Keratinocyte (primary cell): Measurements from ENCODE around the gene CACNA1S. TPM values are rescaled to one million over a fixed set of nuclear protein-coding genes. Genes with fewer than 3 reads are reported as not detected.

Experiments used
- DNase-seq: peaks from one replicate; pipeline ENCODE4 v3.0.0-alpha.2; 2011; ENCODE audit warnings: low read depth, missing footprints, low spot score
- FAIRE-seq: peaks from 2 replicates; lab custom pipeline; 2011; peaks lifted over from hg19 to GRCh38; lab: Jason Lieb, UNC
- H2AFZ ChIP-seq: 2 replicates; pipeline ENCODE4 v1.6.0; 2012; ENCODE audit warnings: low read length, control low read depth, inconsistent platforms; ENCODE audit not compliant: control insufficient read depth
- H3K27ac ChIP-seq: 2 replicates; pipeline ENCODE4 v1.5.1; 2011; ENCODE audit warnings: low read length; ENCODE audit not compliant: control insufficient read depth, insufficient read depth
- H3K27me3 ChIP-seq: 3 replicates; pipeline ENCODE4 v1.6.0; 2011; ENCODE audit warnings: low read length; ENCODE audit not compliant: control insufficient read depth, insufficient read depth; ENCODE audit errors: extremely low read depth
- H3K36me3 ChIP-seq, 2 experiments: 2 replicates in 1 of 2; 3 replicates in 1 of 2; pipeline ENCODE4 v1.5.1; 2011; ENCODE audit warnings: low read length in 2 of 2, mild to moderate bottlenecking in 1 of 2; ENCODE audit not compliant: control insufficient read depth in 2 of 2, insufficient read depth in 2 of 2; ENCODE audit errors: extremely low read depth in 1 of 2
- H3K4me1 ChIP-seq: 3 replicates; pipeline ENCODE4 v1.5.1; 2011; ENCODE audit warnings: low read length; ENCODE audit not compliant: control insufficient read depth, insufficient read depth; ENCODE audit errors: extremely low read depth
- H3K4me2 ChIP-seq: 3 replicates; pipeline ENCODE4 v1.6.0; 2011; ENCODE audit warnings: low read depth, low read length; ENCODE audit not compliant: control insufficient read depth, insufficient read depth; ENCODE audit errors: extremely low read depth
- H3K4me3 ChIP-seq, 3 experiments: fragments of 200-600 bp in 1 of 3; sonication (generic) in 1 of 3; 2 replicates in 2 of 3; 3 replicates in 1 of 3; pipeline ENCODE4 v1.5.1; 2011 to 2016; ENCODE audit warnings: low read length in 3 of 3, mild to moderate bottlenecking in 3 of 3, control low read depth in 2 of 3, inconsistent platforms in 1 of 3, low read depth in 1 of 3, mixed read lengths in 1 of 3, mixed run types in 1 of 3, moderate library complexity in 1 of 3; ENCODE audit not compliant: control insufficient read depth in 2 of 3, insufficient read depth in 2 of 3; ENCODE audit errors: extremely low read depth in 1 of 3
- H3K79me2 ChIP-seq: 2 replicates; pipeline ENCODE4 v1.6.0; 2012; ENCODE audit warnings: low read length; ENCODE audit not compliant: control insufficient read depth, insufficient read depth
- H3K9ac ChIP-seq: 3 replicates; pipeline ENCODE4 v1.6.0; 2011; ENCODE audit warnings: low read length; ENCODE audit not compliant: control insufficient read depth, insufficient read depth; ENCODE audit errors: extremely low read depth
- H3K9me1 ChIP-seq: 3 replicates; pipeline ENCODE4 v1.6.0; 2011; ENCODE audit warnings: low read length; ENCODE audit not compliant: control insufficient read depth, insufficient read depth; ENCODE audit errors: extremely low read depth
- H3K9me3 ChIP-seq: 2 replicates; pipeline ENCODE4 v1.5.1; 2012; ENCODE audit warnings: low read depth, low read length; ENCODE audit not compliant: control insufficient read depth
- H4K20me1 ChIP-seq: 3 replicates; pipeline ENCODE4 v1.6.0; 2011; ENCODE audit warnings: low read length; ENCODE audit not compliant: control insufficient read depth, insufficient read depth; ENCODE audit errors: extremely low read depth
- EZH2 ChIP-seq: IDR thresholded peaks from one replicate; pipeline ENCODE4 v1.6.1; 2012; ENCODE audit warnings: inconsistent platforms, mild to moderate bottlenecking, low read length, moderate library complexity
- dilution Hi-C: fragments of 300-500 bp; cut with MboI; formaldehyde crosslinking; loops from one replicate; pipeline ENCODE4 v1.7.0; 2020; ENCODE audit warnings: low sequenced_read_pairs; ENCODE audit not compliant: extremely low pct_ligation_motif_present
- polyA plus RNA-seq, 5 experiments: library from polyadenylated mRNA; depleted of rRNA in 3 of 5; stranded (reverse) in 3 of 5; stranded (forward) in 1 of 5; unstranded in 1 of 5; fragments of >200 nt; gene quantifications; 1 replicate in 1 of 5; 2 replicates in 3 of 5; 3 replicates in 1 of 5; pipeline versions ENCODE4 v1.2.1 to v1.2.3, GENCODE V29; 2011 to 2012; ENCODE audit warnings: missing spikeins in 2 of 5, low read depth in 1 of 5, low replicate concordance in 1 of 5
- TF ChIP-seq, protein P1 (sequence below), 3 experiments: IDR thresholded peaks in 1 of 3; conservative IDR thresholded peaks in 1 of 3; optimal IDR thresholded peaks in 1 of 3; 2 replicates in 2 of 3; 3 replicates in 1 of 3; pipeline versions ENCODE3 to v1.5.1; 2011; ENCODE audit warnings: low read length in 3 of 3, mild to moderate bottlenecking in 3 of 3, moderate library complexity in 2 of 3, control low read depth in 1 of 3, inconsistent platforms in 1 of 3; ENCODE audit not compliant: insufficient read depth in 2 of 3; ENCODE audit errors: extremely low read depth in 1 of 3

The CACNA1S gene
- polyA plus RNA-seq, 1 donor (not counting 4 experiments of a cell fraction or from before 2014, with no cell fraction given) = not detected

GRCh38 chr1:201110138-201110537 is 2.1 kb downstream of the CACNA1S start:
- no peaks in the 10 kb centered on the region for H3K9me1 ChIP-seq
- H3K9ac ChIP-seq = no peak overlapping the region
- no peaks in the 10 kb centered on the region for H3K79me2 ChIP-seq
- H3K27me3 ChIP-seq = peaks cover 18% of the 10 kb centered on the region
- no peak for FAIRE-seq
- H3K9me3 ChIP-seq = no peaks in the 10 kb centered on the region
- dilution Hi-C loops = no loop called here
- no peak overlapping the region for H3K4me3 ChIP-seq
- H4K20me1 ChIP-seq = no peaks in the 10 kb centered on the region
- no peak for DNase-seq
- no peaks in the 10 kb centered on the region for H3K4me1 ChIP-seq
- H2AFZ ChIP-seq = no peak overlapping the region
- TF ChIP-seq EZH2 = no peak
- TF ChIP-seq, protein P1, sequence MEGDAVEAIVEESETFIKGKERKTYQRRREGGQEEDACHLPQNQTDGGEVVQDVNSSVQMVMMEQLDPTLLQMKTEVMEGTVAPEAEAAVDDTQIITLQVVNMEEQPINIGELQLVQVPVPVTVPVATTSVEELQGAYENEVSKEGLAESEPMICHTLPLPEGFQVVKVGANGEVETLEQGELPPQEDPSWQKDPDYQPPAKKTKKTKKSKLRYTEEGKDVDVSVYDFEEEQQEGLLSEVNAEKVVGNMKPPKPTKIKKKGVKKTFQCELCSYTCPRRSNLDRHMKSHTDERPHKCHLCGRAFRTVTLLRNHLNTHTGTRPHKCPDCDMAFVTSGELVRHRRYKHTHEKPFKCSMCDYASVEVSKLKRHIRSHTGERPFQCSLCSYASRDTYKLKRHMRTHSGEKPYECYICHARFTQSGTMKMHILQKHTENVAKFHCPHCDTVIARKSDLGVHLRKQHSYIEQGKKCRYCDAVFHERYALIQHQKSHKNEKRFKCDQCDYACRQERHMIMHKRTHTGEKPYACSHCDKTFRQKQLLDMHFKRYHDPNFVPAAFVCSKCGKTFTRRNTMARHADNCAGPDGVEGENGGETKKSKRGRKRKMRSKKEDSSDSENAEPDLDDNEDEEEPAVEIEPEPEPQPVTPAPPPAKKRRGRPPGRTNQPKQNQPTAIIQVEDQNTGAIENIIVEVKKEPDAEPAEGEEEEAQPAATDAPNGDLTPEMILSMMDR (optimal IDR thresholded peaks at IDR 0.05 in 1 of 3, IDR thresholded peaks at IDR 0.05 in 1 of 3, conservative IDR thresholded peaks at IDR 0.05 in 1 of 3; ENCODE audit: extremely low read depth in 1 of 3, insufficient read depth in 2 of 3, low read length in 3 of 3) = no peak
- no peaks in the 10 kb centered on the region for H3K36me3 ChIP-seq
- no peak overlapping the region for H3K27ac ChIP-seq
- H3K4me2 ChIP-seq = no peak overlapping the region

DNA sequence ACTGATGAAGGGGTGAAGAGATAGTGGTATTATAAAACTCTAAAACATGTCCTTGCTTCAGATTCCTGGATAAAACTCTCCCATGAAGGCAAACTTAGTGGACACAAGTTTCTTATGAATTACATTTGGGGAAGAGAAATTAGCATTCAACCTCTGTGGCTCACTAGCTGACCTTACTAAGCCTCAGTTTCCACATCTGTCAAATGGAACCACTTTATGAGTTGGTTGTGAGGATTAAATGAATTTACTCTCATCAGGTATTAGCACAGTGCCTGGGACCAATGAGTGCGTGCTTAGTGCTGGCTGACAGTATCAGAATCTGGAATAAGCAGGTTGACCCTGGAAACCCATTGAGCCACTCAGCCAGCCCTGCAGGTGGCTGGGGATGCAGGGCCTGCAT is 2.6 kb downstream of the CACNA1S start:
- no peak for FAIRE-seq
- Histone ChIP-seq H2AFZ (no peak overlapping the region), H3K4me3 (no peak overlapping the region), H3K79me2 (no peaks in the 10 kb centered on the region), H3K4me1 (no peaks in the 10 kb centered on the region), H3K36me3 (no peaks in the 10 kb centered on the region), H3K4me2 (no peak overlapping the region), H3K9ac (no peak overlapping the region), H4K20me1 (no peaks in the 10 kb centered on the region), H3K27me3 (peaks cover 14% of the 10 kb centered on the region), H3K9me3 (no peaks in the 10 kb centered on the region), H3K27ac (no peak overlapping the region), H3K9me1 (no peaks in the 10 kb centered on the region)
- dilution Hi-C loops = no loop called here
- no peak for DNase-seq
- TF ChIP-seq, protein P1 (optimal IDR thresholded peaks at IDR 0.05 in 1 of 3, IDR thresholded peaks at IDR 0.05 in 1 of 3, conservative IDR thresholded peaks at IDR 0.05 in 1 of 3; ENCODE audit: extremely low read depth in 1 of 3, insufficient read depth in 2 of 3, low read length in 3 of 3) = no peak
- no peak for TF ChIP-seq EZH2
